GM12878 (cell line): ENCODE measurements around the gene MYBPC1. TPM values are rescaled to one million over a fixed set of nuclear protein-coding genes. Genes with fewer than 3 reads are reported as not detected.

Experiments
- ATAC-seq: fragments of 200-7000 bp; cut with Tn5 transposase; 3 replicates; pipeline ENCODE4 v1.9.1; 2020; ENCODE audit warnings: mild to moderate bottlenecking, moderate library complexity
- BruUV-seq: library from RNA; stranded (reverse); fragments of 400-500 nt; replicated peaks from 2 replicates; lab custom pipeline; 2021; lab: Mats Ljungman, UMichigan
- CTCF ChIA-PET: fragments of 300-600 bp; sonication (Branson Sonifier 250); formaldehyde crosslinking; extraction: SDS; loops from one replicate; lab custom pipeline; 2021; ENCODE audit warnings: inconsistent platforms; lab: Yijun Ruan, JAX
- POLR2A ChIA-PET: fragments of 350-600 bp; formaldehyde crosslinking; extraction: SDS; loops from one replicate; lab custom pipeline; 2021; ENCODE audit warnings: inconsistent platforms; lab: Charles Lee
- RAD21 ChIA-PET: fragments of 300-600 bp; sonication (Branson Sonifier 250); formaldehyde crosslinking; loops from one replicate; lab custom pipeline; 2023; ENCODE audit warnings: antibody characterized with exemption; ENCODE audit not compliant: unreplicated experiment; lab: Charles Lee
- SMC1A ChIA-PET: fragments of 300-600 bp; sonication (Branson Sonifier 250); formaldehyde crosslinking; loops from one replicate; lab custom pipeline; 2023; ENCODE audit not compliant: unreplicated experiment, uncharacterized antibody; lab: Charles Lee
- DNase-seq: peaks from one replicate; pipeline ENCODE4 v3.0.0-alpha.2; 2011; ENCODE audit warnings: low read depth, low spot score
- FAIRE-seq: peaks from 3 replicates; lab custom pipeline; 2011; peaks lifted over from hg19 to GRCh38; lab: Jason Lieb, UNC
- H2AFZ ChIP-seq: 2 replicates; pipeline ENCODE4 v1.6.0; 2011; ENCODE audit warnings: low read depth, low read length, control low read depth; ENCODE audit not compliant: control insufficient read depth
- H3K27ac ChIP-seq: 2 replicates; pipeline ENCODE4 v1.5.1; 2011; ENCODE audit warnings: control low read depth; ENCODE audit not compliant: control insufficient read depth, insufficient read depth
- H3K27me3 ChIP-seq, 2 experiments: replicated peaks in 1 of 2; 2 replicates each; pipeline versions ENCODE4 v1.6.0 to v1.6.1; 2011; ENCODE audit warnings: low read length in 1 of 2; ENCODE audit not compliant: control insufficient read depth in 2 of 2, insufficient read depth in 2 of 2
- H3K36me3 ChIP-seq, 2 experiments: 2 replicates each; pipeline ENCODE4 v1.5.1; 2011; ENCODE audit warnings: low read length in 1 of 2; ENCODE audit not compliant: control insufficient read depth in 2 of 2, insufficient read depth in 2 of 2
- H3K4me1 ChIP-seq: 2 replicates; pipeline ENCODE4 v1.6.1; 2011; ENCODE audit warnings: mild to moderate bottlenecking, low read length, moderate library complexity, mixed read lengths; ENCODE audit not compliant: control insufficient read depth, insufficient read depth
- H3K4me2 ChIP-seq: 2 replicates; pipeline ENCODE4 v1.6.0; 2011; ENCODE audit warnings: control low read depth; ENCODE audit not compliant: control insufficient read depth, insufficient read depth
- H3K4me3 ChIP-seq: fragments of 200-600 bp; sonication (generic); 2 replicates; pipeline ENCODE4 v1.5.1; 2016
- H3K79me2 ChIP-seq: 2 replicates; pipeline ENCODE4 v1.6.0; 2011; ENCODE audit warnings: low read length; ENCODE audit not compliant: control insufficient read depth, insufficient read depth
- H3K9ac ChIP-seq: 2 replicates; pipeline ENCODE4 v1.8.0; 2011; ENCODE audit warnings: low read length, control low read depth, mixed read lengths; ENCODE audit not compliant: control insufficient read depth, insufficient read depth
- H3K9me3 ChIP-seq: replicated peaks from 3 replicates; pipeline ENCODE4 v1.5.1; 2011; ENCODE audit warnings: mild to moderate bottlenecking, low read length; ENCODE audit not compliant: control insufficient read depth, insufficient read depth
- H4K20me1 ChIP-seq: 2 replicates; pipeline ENCODE4 v1.6.0; 2011; ENCODE audit not compliant: control insufficient read depth, insufficient read depth
- ATF7 ChIP-seq: fragments of 450-650 bp; IDR thresholded peaks from 2 replicates; pipeline ENCODE4 v1.6.1; 2016; ENCODE audit warnings: low read depth, mild to moderate bottlenecking
- CTCF ChIP-seq, 3 experiments: IDR thresholded peaks in 2 of 3; conservative IDR thresholded peaks in 1 of 3; 2 replicates each; pipeline ENCODE4 v1.5.1; 2011; ENCODE audit warnings: low read depth in 3 of 3, low read length in 3 of 3, mild to moderate bottlenecking in 3 of 3, control low read depth in 2 of 3, moderate library complexity in 2 of 3, inconsistent platforms in 1 of 3, mixed read lengths in 1 of 3; ENCODE audit not compliant: control insufficient read depth in 2 of 3, insufficient read depth in 1 of 3; ENCODE audit errors: extremely low read depth in 1 of 3
- RB1 ChIP-seq: fragments of 450-650 bp; formaldehyde crosslinking; IDR thresholded peaks from 2 replicates; pipeline ENCODE4 v1.6.1; 2017; ENCODE audit warnings: mild to moderate bottlenecking, borderline replicate concordance
- SREBF2 ChIP-seq: IDR thresholded peaks from 2 replicates; pipeline ENCODE4 v1.6.1; 2012; ENCODE audit warnings: mild to moderate bottlenecking, low read length
- ZNF207 ChIP-seq: fragments of 450-650 bp; IDR thresholded peaks from 2 replicates; pipeline ENCODE4 v1.6.1; 2014; ENCODE audit warnings: antibody characterized with exemption, mild to moderate bottlenecking, borderline replicate concordance
- ZNF592 ChIP-seq: fragments of 450-650 bp; IDR thresholded peaks from 2 replicates; pipeline ENCODE4 v1.6.1; 2017; ENCODE audit warnings: mild to moderate bottlenecking, moderate library complexity
- WGBS: methylation state at CpG from one replicate; pipeline ENCODE4 v1.1.6; 2016; ENCODE audit warnings: low lambda C conversion rate; ENCODE audit not compliant: insufficient replicate concordance, insufficient coverage; ENCODE audit errors: missing lambda C conversion rate; 5-methylcytosine and 5-hydroxymethylcytosine counted together
- in situ Hi-C: fragments of 300-500 bp; cut with MboI; formaldehyde crosslinking; loops from 9 replicates; pipeline ENCODE4 v1.14.3; 2018; ENCODE audit warnings: mixed read lengths
- intact Hi-C: fragments of 100-400 bp; cut with micrococcal nuclease; formaldehyde crosslinking; loops from one replicate; pipeline ENCODE4 v1.14.2; 2022; ENCODE audit not compliant: unreplicated experiment
- polyA plus RNA-seq, 11 experiments: library from polyadenylated mRNA; depleted of rRNA in 4 of 11; unstranded in 6 of 11; stranded (reverse) in 5 of 11; fragments of >200 nt; fragmentation: Nextera tagmentation in 4 of 11; fragmentation: Illumina TruSeq in 1 of 11; extraction: Ambion mirVana in 4 of 11; extraction: Trizol in 1 of 11; gene quantifications; 1 replicate in 1 of 11; 2 replicates in 10 of 11; pipeline versions ENCODE4 v1.2.1 to v1.2.3, GENCODE V29; 2011 to 2016; ENCODE audit warnings: inconsistent platforms in 2 of 11, missing spikeins in 2 of 11, low read depth in 1 of 11
- total RNA-seq, 4 experiments: library from RNA; depleted of rRNA in 3 of 4; stranded (reverse); fragments of >200 nt in 3 of 4; fragmentation: Illumina TruSeq in 1 of 4; extraction: Trizol in 1 of 4; gene quantifications; 2 replicates each; pipeline versions ENCODE4 v1.2.1 to v1.2.3, GENCODE V29; 2013 to 2021

Gene MYBPC1
- total and polyA plus RNA-seq, 10 of the 15 experiments (the other 5 are each of a cell fraction or from before 2014, with no cell fraction given), result not detected

- H3K27me3 ChIP-seq, result no peaks in the 10 kb centered on the region; a peak in 1 of 4 replicates
- no peaks in the 10 kb centered on the region for H3K36me3 ChIP-seq
- H3K79me2 ChIP-seq, result no peaks in the 10 kb centered on the region
- no peak overlapping the region for H3K4me2 ChIP-seq
- FAIRE-seq (no peak), ATAC-seq (no peak), DNase-seq (no peak)
- intact Hi-C loops, result no loop called here
- TF ChIP-seq CTCF (IDR thresholded peaks at IDR 0.05 in 2 of 3, conservative IDR thresholded peaks at IDR 0.05 in 1 of 3; ENCODE audit: control insufficient read depth in 2 of 3, extremely low read depth in 1 of 3, insufficient read depth in 1 of 3, low read depth in 3 of 3, low read length in 3 of 3), result no peak
- no peak for TF ChIP-seq SREBF2
- no peak for TF ChIP-seq RB1
- no peak for TF ChIP-seq ZNF592
- TF ChIP-seq ZNF207, result no peak
- no peak for TF ChIP-seq ATF7
- 69% methylated on average over 2 of the region's 2 CpGs for WGBS
- no peak overlapping the region for H2AFZ ChIP-seq
- ChIA-PET POLR2A (no interaction called here), CTCF (interaction anchor here (1.3 kb wide), 1 partner anchor 140 kb away, joined by 3 read pairs; no protein-coding TSS in a partner anchor), SMC1A (no interaction called here), RAD21 (no interaction called here)
- BruUV-seq, result no TSS peak
- no peaks in the 10 kb centered on the region for H4K20me1 ChIP-seq
- in situ Hi-C loops, result no loop called here
- H3K9ac ChIP-seq, result no peak overlapping the region
- no peak overlapping the region for H3K4me3 ChIP-seq
- H3K9me3 ChIP-seq, result no peaks in the 10 kb centered on the region
- no peaks in the 10 kb centered on the region for H3K4me1 ChIP-seq
- H3K27ac ChIP-seq, result no peak overlapping the region
Measured at GRCh38 chr12:101619026-101619786, 24.4 kb downstream of the MYBPC1 start.
